ENCODE results near the gene JUND. TPM values are rescaled to one million over a fixed set of nuclear protein-coding genes. Genes with fewer than 3 reads are reported as not detected.

Gene JUND
- total and polyA plus RNA-seq, 8 donors = 86.8 to 181 (median 123) TPM

- no peak for TF ChIP-seq CTCF (IDR thresholded peaks at IDR 0.05)
- Histone ChIP-seq H3K9me3 (no peaks in the 10 kb centered on the region), H3K27ac (peak overlapping the region in 1 of 4 donors; percentile 80), H3K4me1 (peaks cover 13 to 40% (median 26%) of the 10 kb centered on the region in 3 donors), H3K36me3 (peaks cover 2 to 13% (median 2%) of the 10 kb centered on the region in 3 donors), H3K4me3 (no peak overlapping the region), H3K27me3 (no peaks in the 10 kb centered on the region)
- no peak for FAIRE-seq
- DNase-seq = no peak
- ATAC-seq = no peak
- intact Hi-C loops (cut with DNase I) = no loop called here
- 94% methylated on average over 13 of the region's 13 CpGs for WGBS, 2 donors
These were observed 7.7 kb downstream of the JUND start for GRCh38 chr19:18273561-18274218.

GRCh38 chr19:18271433-18271841, 10.0 kb downstream of the JUND start:
- no peak for TF ChIP-seq CTCF (IDR thresholded peaks at IDR 0.05)
- ATAC-seq (no peak), FAIRE-seq (no peak), DNase-seq (no peak)
- Histone ChIP-seq H3K9me3 (no peaks in the 10 kb centered on the region), H3K4me1 (peaks cover 13 to 19% (median 19%) of the 10 kb centered on the region in 3 donors), H3K27ac (no peak overlapping the region), H3K4me3 (no peak overlapping the region), H3K36me3 (peaks cover 0 to 11% (median 0%) of the 10 kb centered on the region in 3 donors), H3K27me3 (no peaks in the 10 kb centered on the region)
- 69 to 71% methylated on average over 6 of the region's 6 CpGs for WGBS, 2 donors
- intact Hi-C loops (cut with DNase I) = no loop called here

GRCh38 chr19:18270326-18270725, 11.1 kb downstream of the JUND start:
- intact Hi-C loops (cut with DNase I) = no loop called here
- no peak overlapping the region for H3K4me3 ChIP-seq
- H3K27ac ChIP-seq = no peak overlapping the region
- ATAC-seq (no peak), FAIRE-seq (no peak), DNase-seq (no peak)
- H3K36me3 ChIP-seq = peaks cover 0 to 22% (median 0%) of the 10 kb centered on the region in 3 donors
- H3K27me3 ChIP-seq = no peaks in the 10 kb centered on the region
- TF ChIP-seq CTCF (IDR thresholded peaks at IDR 0.05) = no peak
- no peaks in the 10 kb centered on the region for H3K9me3 ChIP-seq
- H3K4me1 ChIP-seq = peaks cover 7 to 10% (median 8%) of the 10 kb centered on the region in 3 donors
- WGBS, 2 donors = 92 to 94% methylated on average over 9 of the region's 9 CpGs

- no peak for TF ChIP-seq CTCF (IDR thresholded peaks at IDR 0.05)
- Histone ChIP-seq H3K36me3 (peaks cover 0 to 28% (median 0%) of the 10 kb centered on the region in 3 donors), H3K4me3 (no peak overlapping the region), H3K27ac (no peak overlapping the region), H3K27me3 (no peaks in the 10 kb centered on the region), H3K4me1 (no peaks in the 10 kb centered on the region), H3K9me3 (no peaks in the 10 kb centered on the region)
- 84 to 96% methylated on average over 2 of the region's 2 CpGs for WGBS, 2 donors
- ATAC-seq = no peak
- no peak for DNase-seq
- FAIRE-seq = no peak
- intact Hi-C loops (cut with DNase I) = loop anchor here in 1 of 3 donors (10.0 kb wide), 1 partner anchor 54 kb away; no protein-coding TSS in a partner anchor
These were observed 12.2 kb downstream of the JUND start for GRCh38 chr19:18269070-18269723.
